Activated T-helper 9 cell treated with anti-CD3 and anti-CD28 coated beads, Interleukin-2, amount 50 U/mL, for 16 hours (primary cell): ENCODE results near the gene NSL1.

Experiments
- DNase-seq: peaks from one replicate; pipeline ENCODE4 v3.0.0-alpha.2; 2020; ENCODE audit warnings: low read depth

The NSL1 gene

GRCh38 chr1:212703991-212704564 is 87.5 kb downstream of the NSL1 start:
- DNase-seq, result no peak

- no peak for DNase-seq
Measured at GRCh38 chr1:212702672-212703071, 88.9 kb downstream of the NSL1 start.

GRCh38 chr1:212701910-212702309 is 89.7 kb downstream of the NSL1 start:
- DNase-seq, result no peak

GRCh38 chr1:212700892-212701819 is 90.4 kb downstream of the NSL1 start:
- DNase-seq, result no peak

- DNase-seq, result peak; percentile 61
Measured at GRCh38 chr1:212700223-212700891, 91.2 kb downstream of the NSL1 start.

GRCh38 chr1:212699625-212700222 is 91.9 kb downstream of the NSL1 start, which contains the start of gene BATF3:
BATF3 (minus strand) TSS chr1:212699840; CDS start chr1:212699762, 78 bp downstream.
- peak; percentile 55 for DNase-seq

- DNase-seq, result peak; percentile 60
Measured at GRCh38 chr1:212699104-212699624, 92.4 kb downstream of the NSL1 start.

GRCh38 chr1:212698467-212699103 is 93.0 kb downstream of the NSL1 start:
- no peak for DNase-seq

GRCh38 chr1:212696721-212697331 is 94.8 kb downstream of the NSL1 start:
- DNase-seq, result no peak

GRCh38 chr1:212692774-212693644 is 98.6 kb downstream of the NSL1 start:
- DNase-seq, result no peak

- DNase-seq, result no peak
Measured at GRCh38 chr1:212691561-212692071, 100.0 kb downstream of the NSL1 start.

- DNase-seq, result no peak
Measured at GRCh38 chr1:212690816-212691403, 100.7 kb downstream of the NSL1 start.

GRCh38 chr1:212689758-212690529 is 101.6 kb downstream of the NSL1 start:
- no peak for DNase-seq

- no peak for DNase-seq
Measured at GRCh38 chr1:212689196-212689725, 102.3 kb downstream of the NSL1 start.

GRCh38 chr1:212688341-212689047 is 103.1 kb downstream of the NSL1 start:
- DNase-seq, result no peak

- DNase-seq, result no peak
Measured at GRCh38 chr1:212687811-212688210, 103.8 kb downstream of the NSL1 start.

GRCh38 chr1:212686591-212686990 is 105.0 kb downstream of the NSL1 start:
- no peak for DNase-seq

GRCh38 chr1:212686069-212686468 is 105.5 kb downstream of the NSL1 start:
- DNase-seq, result no peak
